AG04450 (cell line): ENCODE measurements around the gene CCDC83. TPM values are rescaled to one million over a fixed set of nuclear protein-coding genes. Genes with fewer than 3 reads are reported as not detected.
A peak's percentile ranks its signal among the peaks of the same experiment; 100 is the strongest.
"Not testable (repeated sequence)": the region's sequence is repeated elsewhere in the genome, so short reads cannot be mapped to it uniquely, and the experiment has no call there.

Experiments used
- CTCF ChIA-PET: fragments of 300-600, 350-600 bp; formaldehyde crosslinking; extraction: SDS; loops from one replicate; lab custom pipeline; 2022; ENCODE audit warnings: antibody characterized with exemption, inconsistent platforms; lab: Charles Lee
- POLR2A ChIA-PET: fragments of 350-600 bp; formaldehyde crosslinking; extraction: SDS; loops from one replicate; lab custom pipeline; 2021; ENCODE audit warnings: antibody characterized with exemption, inconsistent platforms; lab: Yijun Ruan, JAX
- DNase-seq: peaks from one replicate; pipeline ENCODE4 v3.0.0-alpha.2; 2011; ENCODE audit warnings: low read depth, low spot score
- H3K27ac ChIP-seq: one replicate; pipeline ENCODE4 v1.5.1; 2012; ENCODE audit warnings: low read depth, low read length, control low read depth
- H3K27me3 ChIP-seq: one replicate; pipeline ENCODE4 v1.6.0; 2012; ENCODE audit warnings: low read length; ENCODE audit not compliant: control insufficient read depth, insufficient read depth
- H3K4me3 ChIP-seq: 2 replicates; pipeline ENCODE4 v1.5.1; 2011; ENCODE audit warnings: mild to moderate bottlenecking, low read depth, low read length, control low read depth
- H3K9me3 ChIP-seq: 2 replicates; pipeline ENCODE4 v1.5.1; 2012; ENCODE audit warnings: low read length; ENCODE audit not compliant: control insufficient read depth, insufficient read depth
- CTCF ChIP-seq: IDR thresholded peaks from 2 replicates; pipeline ENCODE4 v1.5.1; 2011; ENCODE audit warnings: low read depth, low read length, control low read depth, inconsistent platforms
- polyA plus RNA-seq: library from polyadenylated mRNA; depleted of rRNA; stranded (reverse); fragments of >200 nt; gene quantifications from 2 replicates; pipeline ENCODE4 v1.2.3, GENCODE V29; 2011

Gene CCDC83
- polyA plus RNA-seq, 1 experiment = not detected

GRCh38 chr11:85951049-85951405 is 95.8 kb downstream of the CCDC83 start:
- CTCF ChIA-PET = interaction anchor here (0.6 to 0.7 kb wide), 2 partner anchors 89 to 481 kb away, joined by 3 read pairs; no protein-coding TSS in a partner anchor
- H3K9me3 ChIP-seq = no peaks in the 10 kb centered on the region
- DNase-seq = no peak
- POLR2A ChIA-PET = no interaction called here
- H3K27me3 ChIP-seq = no peaks in the 10 kb centered on the region
- no peak overlapping the region for H3K4me3 ChIP-seq
- no peak overlapping the region for H3K27ac ChIP-seq
- TF ChIP-seq CTCF = no peak

DNA sequence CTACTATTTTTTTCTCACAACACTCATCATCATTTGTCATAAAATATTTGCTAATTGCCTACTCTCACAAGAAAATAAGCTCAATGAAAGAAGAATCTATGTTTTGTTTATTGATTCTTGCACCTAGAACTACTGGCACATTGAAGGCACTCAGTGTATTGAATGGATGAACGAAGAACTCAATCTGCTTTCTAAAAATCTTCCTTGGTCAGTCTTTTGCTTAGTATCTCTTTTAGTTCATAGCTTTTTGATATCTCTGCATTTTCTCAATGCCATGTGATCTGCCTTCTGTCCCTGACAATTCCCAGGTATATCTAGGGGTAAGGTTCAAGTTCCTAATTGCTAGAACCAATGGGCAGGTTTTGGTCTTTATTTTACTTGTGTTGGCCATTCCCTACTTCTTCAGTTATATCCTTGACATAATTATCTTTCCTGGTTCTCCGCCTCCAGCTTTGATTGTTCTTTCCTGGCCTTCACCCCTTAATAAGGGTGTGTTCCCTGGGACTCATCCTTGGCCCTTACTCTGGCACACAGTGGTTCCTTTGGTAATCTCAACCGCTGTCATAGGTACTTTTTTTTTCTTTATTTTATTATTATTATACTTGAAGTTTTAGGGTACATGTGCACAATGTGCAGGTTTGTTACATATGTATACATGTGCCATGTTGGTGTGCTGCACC is 96.4 kb downstream of the CCDC83 start:
- POLR2A ChIA-PET = no interaction called here
- H3K27ac ChIP-seq = no peak overlapping the region
- no peaks in the 10 kb centered on the region for H3K27me3 ChIP-seq
- H3K4me3 ChIP-seq = no peak overlapping the region
- TF ChIP-seq CTCF = no peak
- CTCF ChIA-PET = interaction anchor here (0.6 to 0.7 kb wide), 2 partner anchors 90 to 480 kb away, joined by 3 read pairs; no protein-coding TSS in a partner anchor
- no peak for DNase-seq
- no peaks in the 10 kb centered on the region for H3K9me3 ChIP-seq

GRCh38 chr11:85952108-85952485 is 96.9 kb downstream of the CCDC83 start:
- DNase-seq, H3K4me3 ChIP-seq, H3K27ac ChIP-seq, CTCF ChIA-PET, H3K27me3 ChIP-seq, H3K9me3 ChIP-seq, POLR2A ChIA-PET: not testable (repeated sequence)

DNA sequence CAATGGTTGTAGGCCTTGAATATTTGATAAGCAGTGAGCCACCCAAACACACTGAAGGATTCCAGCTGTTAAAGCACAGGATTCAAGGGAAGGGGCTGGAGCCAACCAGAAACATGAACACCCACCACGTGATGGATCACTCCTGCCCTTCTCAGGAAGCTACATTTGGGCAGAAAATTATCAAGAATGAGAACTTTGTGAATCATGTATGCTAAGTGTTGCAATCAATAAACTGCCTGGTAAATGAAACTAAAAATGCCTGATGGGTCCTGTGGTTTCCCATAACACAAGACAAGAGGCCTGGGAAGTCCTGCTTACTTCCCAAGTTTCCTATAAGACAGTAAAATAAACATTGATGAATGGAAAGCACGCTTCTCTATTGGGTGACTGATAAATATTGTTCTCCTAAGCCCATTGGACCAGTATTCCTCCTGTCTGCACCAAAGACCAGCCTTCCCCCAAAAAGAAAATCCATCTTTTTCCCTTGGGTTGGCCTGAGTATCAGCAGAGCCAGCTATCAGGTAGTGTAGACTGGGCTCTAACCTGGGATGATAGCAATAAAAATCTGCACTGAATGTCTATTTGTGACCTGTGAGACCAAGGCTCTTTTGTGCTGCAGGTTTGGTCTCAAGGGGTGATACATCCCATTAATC is 98.4 kb downstream of the CCDC83 start:
- no peaks in the 10 kb centered on the region for H3K9me3 ChIP-seq
- TF ChIP-seq CTCF = no peak
- ChIA-PET CTCF (no interaction called here), POLR2A (no interaction called here)
- H3K27me3 ChIP-seq = no peaks in the 10 kb centered on the region
- DNase-seq = peak; percentile 20
- no peak overlapping the region for H3K4me3 ChIP-seq
- H3K27ac ChIP-seq = no peak overlapping the region

GRCh38 chr11:85955531-85955930 is 100.3 kb downstream of the CCDC83 start:
- peak; percentile 39 for DNase-seq
- POLR2A ChIA-PET = no interaction called here
- H3K9me3 ChIP-seq = no peaks in the 10 kb centered on the region
- H3K4me3 ChIP-seq = no peak overlapping the region
- CTCF ChIA-PET = interaction anchor here (0.7 to 1.3 kb wide), 2 partner anchors 9 to 87 kb away, joined by 3 read pairs; no protein-coding TSS in a partner anchor
- H3K27me3 ChIP-seq = no peaks in the 10 kb centered on the region
- TF ChIP-seq CTCF = no peak
- H3K27ac ChIP-seq = no peak overlapping the region
